Prostate gland (tissue), 2 donors: ENCODE data around the gene RBM8A.

ENCODE experiments used
- POLR2A ChIP-seq: fragments of 450-650 bp; IDR thresholded peaks from one replicate; pipeline ENCODE4 v1.6.1; 2016; ENCODE audit warnings: antibody characterized with exemption, mild to moderate bottlenecking
- POLR2AphosphoS5 ChIP-seq: sonication (generic); formaldehyde crosslinking; IDR thresholded peaks from one replicate; pipeline ENCODE4 v1.6.1; 2017; ENCODE audit warnings: antibody characterized with exemption
- TF ChIP-seq, protein P1 (sequence below), 4 experiments: fragments of 200-600 bp in 2 of 4; fragments of 450-650 bp in 2 of 4; sonication (generic) in 2 of 4; IDR thresholded peaks; 1 replicate in 3 of 4; 2 replicates in 1 of 4; pipeline ENCODE4 v1.5.1; 2016 to 2019; ENCODE audit warnings: antibody characterized with exemption in 4 of 4, mild to moderate bottlenecking in 2 of 4, moderate library complexity in 2 of 4

- TF ChIP-seq, protein P1, sequence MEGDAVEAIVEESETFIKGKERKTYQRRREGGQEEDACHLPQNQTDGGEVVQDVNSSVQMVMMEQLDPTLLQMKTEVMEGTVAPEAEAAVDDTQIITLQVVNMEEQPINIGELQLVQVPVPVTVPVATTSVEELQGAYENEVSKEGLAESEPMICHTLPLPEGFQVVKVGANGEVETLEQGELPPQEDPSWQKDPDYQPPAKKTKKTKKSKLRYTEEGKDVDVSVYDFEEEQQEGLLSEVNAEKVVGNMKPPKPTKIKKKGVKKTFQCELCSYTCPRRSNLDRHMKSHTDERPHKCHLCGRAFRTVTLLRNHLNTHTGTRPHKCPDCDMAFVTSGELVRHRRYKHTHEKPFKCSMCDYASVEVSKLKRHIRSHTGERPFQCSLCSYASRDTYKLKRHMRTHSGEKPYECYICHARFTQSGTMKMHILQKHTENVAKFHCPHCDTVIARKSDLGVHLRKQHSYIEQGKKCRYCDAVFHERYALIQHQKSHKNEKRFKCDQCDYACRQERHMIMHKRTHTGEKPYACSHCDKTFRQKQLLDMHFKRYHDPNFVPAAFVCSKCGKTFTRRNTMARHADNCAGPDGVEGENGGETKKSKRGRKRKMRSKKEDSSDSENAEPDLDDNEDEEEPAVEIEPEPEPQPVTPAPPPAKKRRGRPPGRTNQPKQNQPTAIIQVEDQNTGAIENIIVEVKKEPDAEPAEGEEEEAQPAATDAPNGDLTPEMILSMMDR (IDR thresholded peaks at IDR 0.05) = no peak
- no peak for TF ChIP-seq POLR2AphosphoS5
- TF ChIP-seq POLR2A = no peak
Observed at GRCh38 chr1:145946477-145946986, 19.2 kb upstream of the RBM8A start.
